ENCODE data around the gene NPAS3.

Gene NPAS3

DNA sequence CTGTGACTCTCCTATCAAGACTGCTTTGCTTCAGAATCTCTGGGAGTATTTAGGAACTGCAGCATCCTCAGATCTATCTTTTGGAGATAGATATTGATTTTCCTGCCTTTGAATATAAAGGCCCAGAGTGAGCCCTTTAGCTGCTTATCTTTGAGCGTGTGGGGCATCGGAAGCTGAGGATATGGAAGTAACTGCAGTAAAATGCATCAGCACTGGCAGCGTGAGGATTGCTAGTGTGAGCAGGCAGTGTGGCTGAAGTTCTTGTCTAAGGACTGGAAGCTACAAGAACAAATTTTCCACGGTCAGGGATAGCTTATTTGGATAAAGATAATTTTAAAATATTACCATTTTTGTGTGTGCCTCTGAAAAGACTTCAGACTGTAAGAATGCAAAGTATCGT, 474.7 kb downstream of the NPAS3 start:
- Histone ChIP-seq H3K79me2 (ENCODE audit: low read length) (no peaks in the 10 kb centered on the region), H2AFZ (ENCODE audit: low read depth, low read length) (no peak overlapping the region), H3K9me3 (ENCODE audit: insufficient read depth, low read length) (no peaks in the 10 kb centered on the region), H3K27me3 (ENCODE audit: low read depth, low read length) (no peaks in the 10 kb centered on the region), H3K36me3 (replicated peaks; ENCODE audit: low read depth, low read length) (no peaks in the 10 kb centered on the region), H3K4me3 (ENCODE audit: low read length) (no peak overlapping the region), H3K4me1 (ENCODE audit: low read length) (peaks cover 23% of the 10 kb centered on the region), H3K9ac (ENCODE audit: low read length) (no peak overlapping the region), H3K4me2 (ENCODE audit: low read length) (peak overlapping the region; percentile 52), H4K20me1 (ENCODE audit: insufficient read depth, low read length) (no peaks in the 10 kb centered on the region), H3K27ac (ENCODE audit: low read length) (no peak overlapping the region)
- no peak for TF ChIP-seq EZH2phosphoT487 (IDR thresholded peaks at IDR 0.05; ENCODE audit: low read depth)
- TF ChIP-seq, protein P1, sequence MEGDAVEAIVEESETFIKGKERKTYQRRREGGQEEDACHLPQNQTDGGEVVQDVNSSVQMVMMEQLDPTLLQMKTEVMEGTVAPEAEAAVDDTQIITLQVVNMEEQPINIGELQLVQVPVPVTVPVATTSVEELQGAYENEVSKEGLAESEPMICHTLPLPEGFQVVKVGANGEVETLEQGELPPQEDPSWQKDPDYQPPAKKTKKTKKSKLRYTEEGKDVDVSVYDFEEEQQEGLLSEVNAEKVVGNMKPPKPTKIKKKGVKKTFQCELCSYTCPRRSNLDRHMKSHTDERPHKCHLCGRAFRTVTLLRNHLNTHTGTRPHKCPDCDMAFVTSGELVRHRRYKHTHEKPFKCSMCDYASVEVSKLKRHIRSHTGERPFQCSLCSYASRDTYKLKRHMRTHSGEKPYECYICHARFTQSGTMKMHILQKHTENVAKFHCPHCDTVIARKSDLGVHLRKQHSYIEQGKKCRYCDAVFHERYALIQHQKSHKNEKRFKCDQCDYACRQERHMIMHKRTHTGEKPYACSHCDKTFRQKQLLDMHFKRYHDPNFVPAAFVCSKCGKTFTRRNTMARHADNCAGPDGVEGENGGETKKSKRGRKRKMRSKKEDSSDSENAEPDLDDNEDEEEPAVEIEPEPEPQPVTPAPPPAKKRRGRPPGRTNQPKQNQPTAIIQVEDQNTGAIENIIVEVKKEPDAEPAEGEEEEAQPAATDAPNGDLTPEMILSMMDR (IDR thresholded peaks at IDR 0.05; ENCODE audit: low read depth, low read length): no peak

DNA sequence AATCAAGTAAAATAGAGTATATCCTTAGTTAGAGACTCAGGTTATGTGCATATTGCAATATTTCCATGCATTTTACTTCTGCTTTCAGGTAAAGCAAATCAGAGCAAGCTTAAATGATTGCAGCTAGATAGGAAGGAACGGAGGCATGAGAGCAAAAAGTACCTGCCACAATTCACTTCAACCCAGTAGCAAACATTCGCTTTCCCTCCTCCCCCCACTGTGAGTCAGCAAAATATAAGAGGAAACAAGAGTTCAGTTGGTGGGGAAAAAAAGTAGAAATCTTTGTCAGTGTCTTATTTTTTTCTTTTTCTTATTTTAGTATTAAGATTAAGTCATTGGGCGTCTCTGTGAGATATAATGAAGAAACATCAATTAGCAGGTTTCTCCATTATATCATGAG, 475.4 kb downstream of the NPAS3 start:
- H3K36me3 ChIP-seq (replicated peaks; ENCODE audit: low read depth, low read length): no peaks in the 10 kb centered on the region
- peak overlapping the region; percentile 32; the same call in 1 of the 2 replicates for H3K9ac ChIP-seq (ENCODE audit: low read length)
- H3K9me3 ChIP-seq (ENCODE audit: insufficient read depth, low read length): no peaks in the 10 kb centered on the region
- no peak for TF ChIP-seq EZH2phosphoT487 (IDR thresholded peaks at IDR 0.05; ENCODE audit: low read depth)
- TF ChIP-seq, protein P1 (IDR thresholded peaks at IDR 0.05; ENCODE audit: low read depth, low read length): no peak
- peak overlapping the region; percentile 36 for H3K4me3 ChIP-seq (ENCODE audit: low read length)
- peak overlapping the region; percentile 24; the same call in 1 of the 2 replicates for H2AFZ ChIP-seq (ENCODE audit: low read depth, low read length)
- H3K4me2 ChIP-seq (ENCODE audit: low read length): peak overlapping the region; percentile 52
- H3K27me3 ChIP-seq (ENCODE audit: low read depth, low read length): no peaks in the 10 kb centered on the region
- peaks cover 23% of the 10 kb centered on the region for H3K4me1 ChIP-seq (ENCODE audit: low read length)
- H3K79me2 ChIP-seq (ENCODE audit: low read length): no peaks in the 10 kb centered on the region
- peak overlapping the region; percentile 23 for H3K27ac ChIP-seq (ENCODE audit: low read length)
- H4K20me1 ChIP-seq (ENCODE audit: insufficient read depth, low read length): no peaks in the 10 kb centered on the region

DNA sequence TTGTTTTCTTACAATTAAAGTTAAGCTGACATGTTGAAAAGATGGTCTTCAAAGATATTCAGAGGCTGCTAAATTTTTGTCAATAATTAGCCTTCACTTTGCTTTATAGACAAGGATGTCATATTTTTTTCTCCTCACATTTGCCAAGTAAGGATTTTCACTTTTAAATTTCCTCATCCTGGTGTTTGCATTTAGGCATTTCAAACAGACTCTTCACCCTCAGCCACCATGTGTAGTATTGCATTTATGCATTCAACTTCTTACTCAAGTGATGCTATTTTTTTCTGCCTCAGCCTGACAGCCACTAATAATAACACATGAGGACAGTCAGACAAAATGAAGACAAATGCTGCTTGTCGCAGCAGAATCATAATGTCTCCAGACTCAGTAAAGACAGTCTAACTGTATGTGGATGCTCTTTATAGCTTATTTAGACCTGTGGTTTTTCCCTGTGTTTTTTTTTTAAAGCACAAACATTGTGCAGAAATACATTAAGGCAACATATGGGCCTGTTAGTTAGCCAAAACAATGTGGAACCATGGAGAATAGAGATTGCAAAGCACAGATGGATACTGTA, 481.5 kb downstream of the NPAS3 start:
- Histone ChIP-seq H3K36me3 (replicated peaks; ENCODE audit: low read depth, low read length) (no peaks in the 10 kb centered on the region), H3K4me1 (ENCODE audit: low read length) (peaks cover 1% of the 10 kb centered on the region; the same call in 1 of the 2 replicates), H3K4me3 (ENCODE audit: low read length) (no peak overlapping the region), H3K9me3 (ENCODE audit: insufficient read depth, low read length) (no peaks in the 10 kb centered on the region), H3K27ac (ENCODE audit: low read length) (no peak overlapping the region), H4K20me1 (ENCODE audit: insufficient read depth, low read length) (no peaks in the 10 kb centered on the region), H2AFZ (ENCODE audit: low read depth, low read length) (no peak overlapping the region), H3K9ac (ENCODE audit: low read length) (no peak overlapping the region), H3K79me2 (ENCODE audit: low read length) (no peaks in the 10 kb centered on the region), H3K27me3 (ENCODE audit: low read depth, low read length) (no peaks in the 10 kb centered on the region), H3K4me2 (ENCODE audit: low read length) (no peak overlapping the region)
- TF ChIP-seq, protein P1 (IDR thresholded peaks at IDR 0.05; ENCODE audit: low read depth, low read length): no peak
- no peak for TF ChIP-seq EZH2phosphoT487 (IDR thresholded peaks at IDR 0.05; ENCODE audit: low read depth)

DNA sequence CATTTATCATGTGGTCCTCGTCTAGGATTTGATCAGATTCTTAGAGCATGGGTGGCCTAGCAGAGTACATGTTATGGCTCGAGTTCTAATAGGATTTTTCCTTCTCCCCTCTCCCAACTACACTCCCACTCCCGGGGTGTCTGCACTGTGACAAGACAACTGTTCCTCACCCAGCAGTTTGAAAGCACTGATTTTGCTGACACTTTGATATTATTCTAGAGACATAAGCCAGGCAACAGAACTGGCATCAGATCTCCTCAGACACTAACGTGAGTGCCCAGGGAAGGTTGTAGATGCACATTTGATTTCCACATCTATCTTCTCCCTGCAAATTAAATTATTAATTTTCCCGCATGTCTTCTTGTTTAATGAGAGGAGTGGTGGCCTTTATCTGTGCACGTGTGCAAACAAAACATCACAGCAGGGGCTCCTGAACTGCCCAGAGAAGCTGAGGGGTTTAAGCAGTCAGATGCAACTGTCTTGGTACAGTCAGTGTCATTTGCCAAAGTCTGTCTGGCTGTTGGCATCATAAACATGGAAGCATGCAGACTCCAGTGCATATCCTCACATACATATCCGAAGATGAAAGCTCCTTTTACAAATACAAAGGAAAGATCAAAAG, 491.8 kb downstream of the NPAS3 start:
- Histone ChIP-seq H3K9ac (ENCODE audit: low read length) (no peak overlapping the region), H3K79me2 (ENCODE audit: low read length) (no peaks in the 10 kb centered on the region), H3K9me3 (ENCODE audit: insufficient read depth, low read length) (no peaks in the 10 kb centered on the region), H3K36me3 (replicated peaks; ENCODE audit: low read depth, low read length) (no peaks in the 10 kb centered on the region), H3K27me3 (ENCODE audit: low read depth, low read length) (no peaks in the 10 kb centered on the region), H2AFZ (ENCODE audit: low read depth, low read length) (no peak overlapping the region), H3K4me1 (ENCODE audit: low read length) (no peaks in the 10 kb centered on the region), H4K20me1 (ENCODE audit: insufficient read depth, low read length) (no peaks in the 10 kb centered on the region), H3K4me3 (ENCODE audit: low read length) (no peak overlapping the region), H3K27ac (ENCODE audit: low read length) (no peak overlapping the region), H3K4me2 (ENCODE audit: low read length) (no peak overlapping the region)
- TF ChIP-seq, protein P1 (IDR thresholded peaks at IDR 0.05; ENCODE audit: low read depth, low read length): no peak
- no peak for TF ChIP-seq EZH2phosphoT487 (IDR thresholded peaks at IDR 0.05; ENCODE audit: low read depth)

Measured in OCI-LY3 (cell line).